GM10266 (cell line): ENCODE measurements around the gene TMEM222.

Source experiments
- DNase-seq: peaks from one replicate; pipeline ENCODE4 v3.0.0; 2012; ENCODE audit errors: extremely low spot score
- TF ChIP-seq, protein P1 (sequence below): IDR thresholded peaks from 2 replicates; pipeline ENCODE4 v1.5.1; 2012; ENCODE audit warnings: mild to moderate bottlenecking, low read depth; ENCODE audit not compliant: control insufficient read depth, insufficient read depth; ENCODE audit errors: missing control alignments

Gene TMEM222

DNA sequence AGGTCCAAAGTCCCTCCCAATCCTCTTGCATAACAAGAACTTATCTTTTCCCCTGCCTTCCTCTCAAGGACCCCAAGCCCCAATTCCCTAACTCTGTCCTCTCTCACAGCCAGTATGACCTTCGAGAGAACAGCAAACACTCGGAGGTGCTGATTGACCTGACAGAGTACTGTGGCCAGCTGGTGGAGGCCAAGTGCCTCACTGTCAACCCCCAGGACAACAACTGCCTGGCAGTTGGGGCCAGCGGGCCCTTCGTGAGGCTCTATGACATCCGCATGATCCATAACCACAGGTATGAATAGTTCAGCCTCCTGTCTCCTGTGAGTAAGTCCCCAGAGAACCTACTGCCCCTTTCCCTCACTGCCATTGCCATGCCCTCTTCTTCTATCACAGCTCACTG is 29.9 kb upstream of the TMEM222 start:
- TF ChIP-seq, protein P1, sequence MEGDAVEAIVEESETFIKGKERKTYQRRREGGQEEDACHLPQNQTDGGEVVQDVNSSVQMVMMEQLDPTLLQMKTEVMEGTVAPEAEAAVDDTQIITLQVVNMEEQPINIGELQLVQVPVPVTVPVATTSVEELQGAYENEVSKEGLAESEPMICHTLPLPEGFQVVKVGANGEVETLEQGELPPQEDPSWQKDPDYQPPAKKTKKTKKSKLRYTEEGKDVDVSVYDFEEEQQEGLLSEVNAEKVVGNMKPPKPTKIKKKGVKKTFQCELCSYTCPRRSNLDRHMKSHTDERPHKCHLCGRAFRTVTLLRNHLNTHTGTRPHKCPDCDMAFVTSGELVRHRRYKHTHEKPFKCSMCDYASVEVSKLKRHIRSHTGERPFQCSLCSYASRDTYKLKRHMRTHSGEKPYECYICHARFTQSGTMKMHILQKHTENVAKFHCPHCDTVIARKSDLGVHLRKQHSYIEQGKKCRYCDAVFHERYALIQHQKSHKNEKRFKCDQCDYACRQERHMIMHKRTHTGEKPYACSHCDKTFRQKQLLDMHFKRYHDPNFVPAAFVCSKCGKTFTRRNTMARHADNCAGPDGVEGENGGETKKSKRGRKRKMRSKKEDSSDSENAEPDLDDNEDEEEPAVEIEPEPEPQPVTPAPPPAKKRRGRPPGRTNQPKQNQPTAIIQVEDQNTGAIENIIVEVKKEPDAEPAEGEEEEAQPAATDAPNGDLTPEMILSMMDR, result no peak
- DNase-seq, result no peak

DNA sequence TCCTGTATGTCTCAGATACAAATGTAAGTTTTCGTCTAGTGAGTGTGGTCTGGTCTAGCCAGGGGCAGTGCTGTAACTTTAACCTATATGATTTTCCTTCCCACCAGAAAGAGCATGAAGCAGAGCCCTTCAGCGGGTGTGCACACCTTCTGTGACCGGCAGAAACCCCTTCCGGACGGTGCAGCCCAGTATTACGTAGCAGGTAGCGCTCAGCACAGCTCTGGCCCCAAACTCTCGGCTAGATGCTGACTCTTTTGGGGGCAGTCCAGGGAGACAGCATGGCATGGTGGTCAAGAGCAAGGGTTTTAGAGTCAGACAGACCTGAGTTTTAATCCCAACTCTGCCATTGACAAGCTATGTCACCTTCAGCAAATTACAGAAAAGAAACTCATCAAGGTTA is 28.0 kb upstream of the TMEM222 start:
- TF ChIP-seq, protein P1, result no peak
- DNase-seq, result no peak

DNA sequence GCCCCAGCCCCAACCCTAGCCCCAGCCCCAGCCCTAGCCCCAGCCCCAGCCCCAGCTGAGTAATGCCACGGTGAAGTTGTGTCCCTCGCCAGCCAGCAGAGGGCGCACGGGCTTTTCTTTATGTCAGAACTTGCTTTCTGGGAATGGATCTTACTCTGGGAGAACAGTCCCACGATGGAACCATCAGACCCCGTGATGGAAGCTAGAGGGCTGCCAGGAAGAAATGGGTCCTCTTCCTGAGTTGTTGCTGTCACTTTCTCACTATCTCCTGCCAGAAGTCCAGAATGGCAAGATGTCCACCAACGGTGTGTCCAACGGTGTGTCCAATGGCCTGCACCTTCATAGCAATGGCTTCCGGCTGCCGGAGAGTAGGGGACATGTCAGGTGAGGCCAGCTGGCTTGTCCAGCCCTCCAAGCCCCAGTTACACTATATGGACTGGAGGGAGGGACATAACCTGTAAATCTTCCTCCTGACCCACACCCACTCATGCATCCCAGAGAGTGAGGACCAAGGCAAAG is 25.1 kb upstream of the TMEM222 start:
- peak; percentile 72 for DNase-seq

DNA sequence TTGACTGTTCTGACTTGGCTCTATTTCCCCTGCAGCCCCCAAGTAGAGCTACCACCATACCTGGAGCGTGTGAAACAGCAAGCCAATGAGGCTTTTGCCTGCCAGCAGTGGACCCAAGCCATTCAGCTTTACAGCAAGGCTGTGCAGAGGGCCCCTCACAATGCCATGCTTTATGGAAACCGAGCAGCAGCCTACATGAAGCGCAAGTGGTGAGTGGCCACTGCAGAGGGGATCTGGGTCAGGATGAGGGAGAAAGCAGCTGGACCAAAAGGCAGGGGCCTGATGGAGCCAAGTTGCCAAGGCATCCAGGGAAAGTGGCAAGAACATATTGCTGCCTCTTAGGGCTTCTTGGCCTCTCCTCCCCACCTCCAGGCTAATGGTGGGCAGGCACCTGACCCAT is 24.1 kb upstream of the TMEM222 start:
- TF ChIP-seq, protein P1, result no peak
- no peak for DNase-seq

More for the DNA sequence above, 25.1 kb upstream of the TMEM222 start:
- TF ChIP-seq, protein P1, result peak; percentile 82

DNA sequence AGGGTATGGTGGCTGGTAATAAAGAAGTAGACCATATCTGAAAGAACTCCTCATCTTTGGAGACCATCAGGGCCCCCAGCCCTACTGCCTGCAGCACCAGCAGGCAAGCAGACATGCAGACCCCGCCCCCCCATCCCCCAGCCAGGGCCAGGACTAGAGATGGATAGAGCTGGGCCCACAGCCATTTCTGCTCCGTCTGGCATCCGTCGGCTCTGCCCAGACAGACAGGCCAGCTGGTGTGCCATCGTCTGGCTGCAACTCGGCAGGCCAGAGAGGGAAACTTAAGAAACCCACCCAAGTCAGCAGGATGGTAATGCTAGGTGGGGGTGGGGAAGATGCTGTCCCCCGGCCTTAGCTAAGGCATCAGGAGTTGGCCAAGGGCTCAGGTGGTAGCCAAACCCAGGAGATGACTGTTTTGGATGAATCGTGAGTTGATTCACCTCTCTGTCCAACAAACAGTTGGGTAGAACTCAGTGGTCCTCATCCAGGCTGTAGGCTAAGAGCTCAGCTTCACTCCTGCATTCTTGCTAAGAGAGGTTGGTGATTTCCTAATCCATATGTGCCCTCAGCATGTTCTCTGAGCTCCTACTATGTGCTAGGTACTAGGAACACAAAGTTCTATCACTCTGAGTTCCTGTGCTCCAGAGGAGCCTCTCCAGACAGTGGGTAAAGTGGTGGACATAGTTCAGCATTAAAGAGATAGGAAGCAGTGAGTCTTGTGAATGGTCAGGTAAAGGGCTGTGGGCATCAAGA is 23.2 kb upstream of the TMEM222 start:
- no peak for DNase-seq
- TF ChIP-seq, protein P1, result no peak

DNA sequence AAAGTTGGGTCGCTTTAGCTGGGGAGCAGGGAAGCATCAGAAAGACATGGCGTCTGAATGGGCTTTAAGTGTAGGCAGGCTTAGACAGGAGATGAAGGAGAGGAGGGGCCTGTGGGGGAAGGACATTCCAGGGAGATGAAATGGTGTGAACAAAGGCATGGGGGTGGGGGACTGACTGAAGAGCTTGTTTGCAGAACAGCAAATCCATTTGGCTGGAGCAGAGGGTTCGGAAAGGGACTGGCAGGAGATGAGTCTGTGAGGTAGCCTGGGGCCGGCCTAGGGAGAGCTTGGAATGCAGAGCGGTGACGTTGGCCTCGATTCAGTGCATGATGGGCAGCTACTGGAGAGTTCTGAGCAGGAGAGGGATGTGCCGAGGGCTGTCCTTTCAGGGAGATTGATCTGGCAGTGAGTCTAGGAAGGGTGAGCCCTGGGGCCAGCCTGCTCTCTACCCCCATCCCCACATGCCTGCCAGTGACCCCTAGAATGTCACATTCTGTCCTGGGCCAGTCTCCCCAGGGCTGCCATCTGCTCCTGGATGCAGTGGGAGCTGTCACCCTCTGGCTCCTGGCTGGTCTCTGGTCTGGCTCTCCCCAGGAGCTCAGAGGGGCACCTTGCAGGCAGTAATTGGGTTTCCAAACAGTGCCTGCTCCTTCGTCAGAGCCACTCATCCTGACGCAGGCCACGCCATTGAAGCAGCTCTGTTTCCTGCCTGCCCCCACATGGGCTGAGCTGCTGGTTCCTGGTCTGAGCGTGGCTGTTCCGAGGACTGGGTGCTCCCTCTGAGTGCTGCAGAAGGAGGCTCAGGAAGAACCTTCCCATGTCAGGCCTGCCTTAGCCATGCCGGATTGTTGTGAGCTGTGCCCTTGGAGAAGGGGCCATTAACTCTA is 22.3 kb upstream of the TMEM222 start:
- TF ChIP-seq, protein P1, result no peak
- DNase-seq, result no peak
